Activated CD4-positive, alpha-beta memory T cell treated with anti-CD3 and anti-CD28 coated beads, Interleukin-2, amount 10 ng/mL, durations not matched to agents 7 days and 5 days (primary cell): ENCODE measurements around the gene CAMK1G. TPM values are rescaled to one million over a fixed set of nuclear protein-coding genes. Genes with fewer than 3 reads are reported as not detected.

ENCODE experiments used
- CTCF ChIA-PET: fragments of 350-600 bp; sonication (Branson Sonifier 250); formaldehyde crosslinking; loops from one replicate; lab custom pipeline; 2021; ENCODE audit warnings: antibody characterized with exemption, inconsistent platforms; lab: Charles Lee
- POLR2A ChIA-PET: fragments of 350-600 bp; sonication (Branson Sonifier 250); formaldehyde crosslinking; loops from one replicate; lab custom pipeline; 2021; ENCODE audit warnings: antibody characterized with exemption; lab: Charles Lee
- DNase-seq: peaks from one replicate; pipeline ENCODE4 v3.0.0-alpha.2; 2020
- H3K27ac Mint-ChIP-seq: one replicate; pipeline ENCODE4 v1.8.0; 2021; ENCODE audit warnings: mild to moderate bottlenecking, mixed read lengths
- H3K27me3 Mint-ChIP-seq: one replicate; pipeline ENCODE4 v1.8.0; 2021; ENCODE audit warnings: mixed read lengths
- H3K36me3 Mint-ChIP-seq: one replicate; pipeline ENCODE4 v1.8.0; 2021; ENCODE audit warnings: low read depth, mixed read lengths
- H3K4me1 Mint-ChIP-seq: one replicate; pipeline ENCODE4 v1.8.0; 2021; ENCODE audit warnings: mixed read lengths
- H3K4me3 Mint-ChIP-seq: one replicate; pipeline ENCODE4 v1.8.0; 2021; ENCODE audit warnings: mild to moderate bottlenecking, mixed read lengths
- H3K9me3 Mint-ChIP-seq: one replicate; pipeline ENCODE4 v1.8.0; 2021; ENCODE audit warnings: mixed read lengths
- total RNA-seq, 2 experiments: library from RNA; stranded (reverse); gene quantifications; one replicate each; pipeline ENCODE4 v1.2.3, GENCODE V29; 2021

CAMK1G gene
- total RNA-seq, 2 experiments from 2014 or later, result not detected

DNA sequence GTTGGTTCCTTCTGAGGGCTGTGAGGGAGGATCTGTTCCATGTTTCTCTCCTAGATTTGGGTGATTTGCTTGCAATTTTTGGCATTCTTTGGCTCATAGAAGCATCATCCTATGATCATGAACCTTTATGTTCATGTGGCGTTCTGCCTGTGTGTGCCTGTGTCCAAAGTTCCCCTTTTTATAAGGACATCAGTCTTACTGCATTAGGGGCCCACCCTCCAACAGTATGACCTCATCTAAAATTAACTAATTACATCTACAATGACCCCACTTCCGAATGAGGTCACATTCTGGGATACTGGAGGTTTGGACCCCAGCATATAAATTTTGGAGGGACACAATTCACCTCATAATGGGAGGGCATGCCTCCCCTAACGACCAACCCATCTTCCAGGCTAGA lies 12.8 kb upstream of the CAMK1G start:
- Mint-ChIP-seq H3K4me1 (peaks cover 9% of the 10 kb centered on the region), H3K27ac (no peak overlapping the region), H3K9me3 (no peaks in the 10 kb centered on the region), H3K36me3 (no peaks in the 10 kb centered on the region), H3K4me3 (no peak overlapping the region), H3K27me3 (peaks cover 38% of the 10 kb centered on the region)
- ChIA-PET POLR2A (no interaction called here), CTCF (interaction anchor here (1.3 to 1.8 kb wide), 6 partner anchors 10 to 215 kb away, joined by 4 to 8 read pairs (median 5); no protein-coding TSS in a partner anchor)
- no peak for DNase-seq

DNA sequence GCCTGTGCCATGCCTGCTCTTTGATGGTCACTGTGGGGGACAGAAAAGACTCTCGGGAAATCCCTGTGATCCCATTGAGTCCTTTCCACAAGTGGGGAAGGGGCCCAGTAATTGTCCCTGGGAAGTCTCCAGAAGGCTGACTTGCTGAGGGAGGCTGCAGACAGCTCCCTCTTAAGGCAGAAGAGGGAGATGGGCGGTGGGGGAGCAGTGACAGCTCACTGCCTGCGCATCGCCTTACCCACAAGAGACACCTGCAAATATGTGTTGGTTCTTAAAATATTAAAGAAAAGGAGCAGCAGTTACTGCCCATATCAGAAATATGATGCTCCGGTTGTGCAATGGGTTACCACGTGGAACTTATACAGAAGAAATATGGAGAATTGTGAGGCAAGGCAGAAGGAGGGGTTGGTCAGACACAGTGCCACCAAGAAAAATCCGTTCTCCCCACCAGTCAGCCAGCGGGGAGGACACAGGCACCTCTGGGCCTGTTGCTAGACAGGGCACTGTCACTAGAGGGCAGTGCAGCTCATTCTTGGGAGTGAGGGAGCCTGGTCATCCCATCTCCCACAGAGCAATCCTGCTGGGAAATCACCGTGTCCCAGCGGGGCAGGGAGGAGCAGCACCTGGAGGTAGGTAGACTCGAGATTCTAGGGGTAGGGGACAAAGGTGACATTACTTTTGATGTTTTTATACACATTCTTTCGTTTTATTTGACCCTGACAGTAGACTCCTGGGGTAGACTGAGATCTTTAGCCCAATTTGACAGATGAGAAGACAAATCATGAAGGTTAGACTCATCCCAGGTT lies 6.9 kb upstream of the CAMK1G start:
- H3K4me1 Mint-ChIP-seq, result no peaks in the 10 kb centered on the region
- H3K9me3 Mint-ChIP-seq, result no peaks in the 10 kb centered on the region
- ChIA-PET POLR2A (no interaction called here), CTCF (interaction anchor here (0.7 to 3.9 kb wide), 23 partner anchors 9 to 283 kb away, joined by 3 to 33 read pairs (median 5); partner anchors contain the start of gene TRAF3IP3)
- peaks cover 26% of the 10 kb centered on the region for H3K27me3 Mint-ChIP-seq
- no peak overlapping the region for H3K27ac Mint-ChIP-seq
- H3K4me3 Mint-ChIP-seq, result no peak overlapping the region
- no peaks in the 10 kb centered on the region for H3K36me3 Mint-ChIP-seq
- DNase-seq, result peak; percentile 74

DNA sequence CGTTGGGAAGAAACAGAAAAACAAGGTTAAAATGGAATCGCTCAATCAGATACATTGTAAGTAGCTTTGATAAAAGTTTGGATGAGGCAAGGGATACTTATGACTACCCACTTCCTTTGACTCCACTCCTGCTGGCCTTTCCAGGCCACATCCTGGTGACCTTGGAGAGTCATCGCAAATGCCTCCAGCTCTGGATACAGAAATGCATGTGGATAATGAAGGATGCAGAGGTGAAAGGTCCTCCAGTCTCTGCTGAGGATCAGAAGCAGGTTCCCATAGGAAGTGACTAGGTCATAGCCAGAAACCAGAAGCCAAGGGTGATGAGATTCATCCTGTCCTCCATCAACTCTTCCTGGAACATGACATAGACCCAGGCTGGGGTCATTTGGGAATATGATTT lies 6.2 kb upstream of the CAMK1G start:
- ChIA-PET POLR2A (no interaction called here), CTCF (interaction anchor here (0.7 to 3.9 kb wide), 18 partner anchors 8 to 283 kb away, joined by 3 to 33 read pairs (median 5); partner anchors contain the start of gene TRAF3IP3)
- no peaks in the 10 kb centered on the region for H3K36me3 Mint-ChIP-seq
- DNase-seq, result no peak
- no peaks in the 10 kb centered on the region for H3K9me3 Mint-ChIP-seq
- no peak overlapping the region for H3K4me3 Mint-ChIP-seq
- H3K4me1 Mint-ChIP-seq, result no peaks in the 10 kb centered on the region
- peaks cover 20% of the 10 kb centered on the region for H3K27me3 Mint-ChIP-seq
- no peak overlapping the region for H3K27ac Mint-ChIP-seq

GRCh38 chr1:209580577-209580976 lies 2.9 kb upstream of the CAMK1G start:
- Mint-ChIP-seq H3K27me3 (peaks cover 5% of the 10 kb centered on the region), H3K36me3 (no peaks in the 10 kb centered on the region), H3K27ac (no peak overlapping the region), H3K4me1 (no peaks in the 10 kb centered on the region), H3K4me3 (no peak overlapping the region), H3K9me3 (no peaks in the 10 kb centered on the region)
- POLR2A ChIA-PET, result no interaction called here
- no peak for DNase-seq
- CTCF ChIA-PET, result interaction anchor here (1.5 to 2.9 kb wide), 3 partner anchors 108 to 162 kb away, joined by 3 to 13 read pairs (median 5); no protein-coding TSS in a partner anchor

DNA sequence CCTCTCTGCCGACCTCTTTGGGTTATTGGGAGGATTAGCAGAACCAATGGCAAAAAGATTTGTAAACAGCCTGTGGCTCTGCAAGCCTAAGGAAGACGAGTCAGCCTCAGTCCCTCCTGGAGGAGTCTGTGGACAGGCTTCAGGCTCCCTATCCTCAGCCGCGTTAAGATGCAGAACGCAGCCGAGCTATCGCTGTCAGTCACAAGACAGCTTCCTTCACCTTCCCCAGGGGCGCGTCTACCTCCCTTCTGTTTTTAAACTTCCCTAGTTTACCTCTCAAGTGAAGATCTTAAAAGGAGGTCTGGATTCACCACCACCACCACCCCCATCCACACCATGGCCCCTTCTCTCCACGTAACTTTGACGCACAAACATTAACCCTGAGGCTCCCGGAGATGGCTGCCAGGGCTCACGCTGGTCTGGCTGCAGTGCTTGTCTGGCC lies 738 bp downstream of the CAMK1G start:
- Mint-ChIP-seq H3K27ac (no peak overlapping the region), H3K9me3 (no peaks in the 10 kb centered on the region), H3K4me3 (no peak overlapping the region), H3K36me3 (no peaks in the 10 kb centered on the region), H3K27me3 (peaks cover 17% of the 10 kb centered on the region), H3K4me1 (no peaks in the 10 kb centered on the region)
- ChIA-PET POLR2A (interaction anchor here (0.7 kb wide), 1 partner anchor 19 kb away, joined by 3 read pairs; no protein-coding TSS in a partner anchor), CTCF (interaction anchor here (1.4 to 1.6 kb wide), 3 partner anchors 10 to 107 kb away, joined by 4 to 6 read pairs (median 5); no protein-coding TSS in a partner anchor)
- DNase-seq, result no peak

GRCh38 chr1:209585197-209585596 lies 1.7 kb downstream of the CAMK1G start:
- CTCF ChIA-PET, result interaction anchor here (1.6 to 1.8 kb wide), 2 partner anchors 9 to 16 kb away, joined by 5 to 6 read pairs; no protein-coding TSS in a partner anchor
- POLR2A ChIA-PET, result interaction anchor here (0.7 kb wide), 1 partner anchor 20 kb away, joined by 3 read pairs; no protein-coding TSS in a partner anchor
- no peaks in the 10 kb centered on the region for H3K36me3 Mint-ChIP-seq

DNA sequence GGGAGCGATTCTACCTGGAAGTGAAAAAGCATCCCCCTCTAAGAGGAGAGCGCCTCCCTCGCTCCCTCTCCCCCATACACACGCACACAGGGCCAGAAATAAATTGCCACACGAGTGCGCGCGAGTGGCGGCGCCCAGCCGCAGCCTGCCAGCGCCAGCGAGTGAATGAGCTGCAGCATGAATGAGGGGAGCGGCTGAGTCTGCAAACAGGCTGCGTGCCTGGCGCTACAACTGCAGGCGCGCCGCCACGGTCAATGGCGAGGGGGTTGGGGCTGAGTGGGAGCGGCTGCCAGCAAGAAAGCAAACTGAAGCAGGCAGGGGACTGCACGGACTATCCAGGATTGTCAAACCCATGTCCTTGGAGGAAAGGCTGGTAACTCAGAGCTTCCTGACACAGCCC lies 2.2 kb downstream of the CAMK1G start:
- ChIA-PET POLR2A (no interaction called here), CTCF (interaction anchor here (0.6 to 1.8 kb wide), 4 partner anchors 9 to 166 kb away, joined by 3 to 6 read pairs (median 4); partner anchors contain the start of gene G0S2)
- no peaks in the 10 kb centered on the region for H3K4me1 Mint-ChIP-seq
- H3K27me3 Mint-ChIP-seq, result peaks cover 22% of the 10 kb centered on the region
- H3K36me3 Mint-ChIP-seq, result no peaks in the 10 kb centered on the region
- H3K27ac Mint-ChIP-seq, result no peak overlapping the region
- no peak overlapping the region for H3K4me3 Mint-ChIP-seq
- no peak for DNase-seq
- H3K9me3 Mint-ChIP-seq, result no peaks in the 10 kb centered on the region

More at GRCh38 chr1:209585197-209585596, 1.7 kb downstream of the CAMK1G start:
- Mint-ChIP-seq H3K4me1 (no peaks in the 10 kb centered on the region), H3K4me3 (no peak overlapping the region), H3K9me3 (no peaks in the 10 kb centered on the region), H3K27me3 (peaks cover 20% of the 10 kb centered on the region), H3K27ac (no peak overlapping the region)
- DNase-seq, result no peak

GRCh38 chr1:209586221-209586740 lies 2.8 kb downstream of the CAMK1G start:
- Mint-ChIP-seq H3K27me3 (peaks cover 22% of the 10 kb centered on the region), H3K36me3 (no peaks in the 10 kb centered on the region), H3K27ac (no peak overlapping the region), H3K9me3 (no peaks in the 10 kb centered on the region), H3K4me3 (no peak overlapping the region), H3K4me1 (no peaks in the 10 kb centered on the region)
- ChIA-PET POLR2A (no interaction called here), CTCF (interaction anchor here (0.6 to 1.8 kb wide), 4 partner anchors 10 to 166 kb away, joined by 3 to 6 read pairs (median 4); partner anchors contain the start of gene G0S2)
- DNase-seq, result no peak

DNA sequence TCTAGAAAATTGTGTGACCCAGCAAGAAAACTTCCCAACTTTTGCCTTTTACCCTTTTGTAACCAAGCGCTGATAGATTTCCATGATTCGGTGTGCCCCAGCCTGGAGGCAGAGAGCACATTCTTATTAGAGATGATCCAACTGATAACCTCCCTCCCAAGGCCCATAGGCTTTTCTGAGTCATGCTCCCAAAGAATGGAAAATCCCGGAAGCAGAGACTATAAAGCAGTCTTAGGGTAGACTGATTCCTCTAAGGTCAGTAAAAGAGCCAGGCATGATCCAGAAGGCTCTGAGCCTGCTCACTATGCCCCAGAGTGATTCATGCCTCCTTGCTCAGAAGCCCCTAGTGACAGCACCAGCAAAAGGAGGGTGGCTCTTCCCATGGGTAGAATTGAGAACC lies 4.3 kb downstream of the CAMK1G start:
- Mint-ChIP-seq H3K27me3 (peaks cover 22% of the 10 kb centered on the region), H3K4me1 (no peaks in the 10 kb centered on the region), H3K36me3 (no peaks in the 10 kb centered on the region), H3K4me3 (no peak overlapping the region), H3K9me3 (no peaks in the 10 kb centered on the region), H3K27ac (no peak overlapping the region)
- no peak for DNase-seq
- CTCF ChIA-PET, result no interaction called here
- POLR2A ChIA-PET, result no interaction called here

GRCh38 chr1:209589440-209589839 lies 5.9 kb downstream of the CAMK1G start:
- POLR2A ChIA-PET, result no interaction called here
- no peaks in the 10 kb centered on the region for H3K36me3 Mint-ChIP-seq
- CTCF ChIA-PET, result interaction anchor here (0.6 to 4.4 kb wide), 3 partner anchors 13 to 78 kb away, joined by 3 to 16 read pairs (median 7); no protein-coding TSS in a partner anchor
- no peak overlapping the region for H3K27ac Mint-ChIP-seq
- no peaks in the 10 kb centered on the region for H3K4me1 Mint-ChIP-seq
- H3K27me3 Mint-ChIP-seq, result peaks cover 35% of the 10 kb centered on the region
- no peak for DNase-seq
- H3K9me3 Mint-ChIP-seq, result no peaks in the 10 kb centered on the region
- H3K4me3 Mint-ChIP-seq, result no peak overlapping the region

- Mint-ChIP-seq H3K4me1 (no peaks in the 10 kb centered on the region), H3K27ac (no peak overlapping the region), H3K4me3 (no peak overlapping the region), H3K36me3 (no peaks in the 10 kb centered on the region), H3K27me3 (peaks cover 35% of the 10 kb centered on the region), H3K9me3 (no peaks in the 10 kb centered on the region)
- ChIA-PET POLR2A (no interaction called here), CTCF (interaction anchor here (1.9 to 4.4 kb wide), 2 partner anchors 13 to 23 kb away, joined by 7 to 16 read pairs; no protein-coding TSS in a partner anchor)
- DNase-seq, result no peak
Measured at GRCh38 chr1:209589863-209590262, 6.3 kb downstream of the CAMK1G start.

- ChIA-PET POLR2A (no interaction called here), CTCF (interaction anchor here (1.9 to 4.4 kb wide), 2 partner anchors 14 to 24 kb away, joined by 7 to 16 read pairs; no protein-coding TSS in a partner anchor)
- Mint-ChIP-seq H3K4me1 (no peaks in the 10 kb centered on the region), H3K9me3 (no peaks in the 10 kb centered on the region), H3K36me3 (no peaks in the 10 kb centered on the region), H3K27me3 (peaks cover 36% of the 10 kb centered on the region), H3K4me3 (no peak overlapping the region), H3K27ac (no peak overlapping the region)
- no peak for DNase-seq
Measured at GRCh38 chr1:209590405-209590804, 6.9 kb downstream of the CAMK1G start.

DNA sequence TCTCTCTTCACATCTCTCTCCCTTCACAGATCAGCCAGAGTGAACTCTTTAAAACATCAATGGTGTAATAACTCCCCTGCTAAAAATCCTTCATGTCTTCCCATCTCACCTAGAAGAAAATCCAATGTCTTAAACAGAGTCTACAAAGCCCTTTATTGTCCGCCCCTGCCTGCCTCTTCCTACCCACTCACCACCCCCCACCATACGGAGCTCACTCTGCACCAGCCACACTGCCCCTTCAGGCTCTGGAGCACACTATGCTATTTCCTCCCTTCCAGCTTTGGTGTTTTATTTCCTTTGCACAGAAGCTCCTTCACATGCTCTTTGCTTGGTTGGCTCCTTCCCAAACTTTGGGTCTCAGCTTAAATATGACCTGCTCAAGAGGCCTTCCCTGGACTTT lies 10.2 kb downstream of the CAMK1G start:
- no peaks in the 10 kb centered on the region for H3K9me3 Mint-ChIP-seq
- POLR2A ChIA-PET, result no interaction called here
- no peaks in the 10 kb centered on the region for H3K4me1 Mint-ChIP-seq
- no peak overlapping the region for H3K27ac Mint-ChIP-seq
- H3K4me3 Mint-ChIP-seq, result no peak overlapping the region
- no peak for DNase-seq
- CTCF ChIA-PET, result interaction anchor here (1.7 kb wide), 1 partner anchor 16 kb away, joined by 5 read pairs; no protein-coding TSS in a partner anchor
- peaks cover 23% of the 10 kb centered on the region for H3K27me3 Mint-ChIP-seq
- no peaks in the 10 kb centered on the region for H3K36me3 Mint-ChIP-seq
